ENCODE data around the gene PET117. TPM values are rescaled to one million over a fixed set of nuclear protein-coding genes. Genes with fewer than 3 reads are reported as not detected.

The PET117 gene
- total RNA-seq, 1 donor from 2014 or later, result 58.3 TPM

DNA sequence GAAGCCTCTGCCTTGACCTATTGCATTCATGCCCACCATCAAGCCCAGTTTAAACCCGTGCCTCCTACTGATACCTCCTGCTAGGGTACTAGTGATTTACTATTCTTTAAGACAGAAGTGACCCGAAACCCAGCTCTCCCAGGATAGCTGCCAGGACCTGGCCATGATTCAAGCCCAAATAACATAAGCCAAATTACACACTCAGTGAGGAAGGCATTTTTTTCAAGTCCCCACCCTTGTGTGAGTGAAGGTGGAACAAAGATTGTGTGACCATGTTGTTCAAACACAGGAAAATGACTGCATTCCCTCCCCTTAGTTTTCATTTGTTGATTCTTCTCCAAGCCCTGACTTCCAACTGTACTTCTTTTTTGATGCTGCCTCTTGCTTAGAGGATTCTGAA is 3.7 kb upstream of the PET117 start:
- H3K9ac ChIP-seq, result no peak overlapping the region
- Mint-ChIP-seq H3K36me3 (no peaks in the 10 kb centered on the region), H3K27me3 (ENCODE audit: insufficient read depth, low read depth) (peaks cover 2% of the 10 kb centered on the region), H3K9me3 (no peaks in the 10 kb centered on the region), H3K4me3 (no peak overlapping the region), H3K27ac (no peak overlapping the region), H3K4me1 (peaks cover 7% of the 10 kb centered on the region)
- no peak overlapping the region for H3K4me3 ChIP-seq
- TF ChIP-seq EZH2phosphoT487 (IDR thresholded peaks at IDR 0.05) (no peak), EZH2 (IDR thresholded peaks at IDR 0.05) (no peak)
- TF ChIP-seq, protein P1, sequence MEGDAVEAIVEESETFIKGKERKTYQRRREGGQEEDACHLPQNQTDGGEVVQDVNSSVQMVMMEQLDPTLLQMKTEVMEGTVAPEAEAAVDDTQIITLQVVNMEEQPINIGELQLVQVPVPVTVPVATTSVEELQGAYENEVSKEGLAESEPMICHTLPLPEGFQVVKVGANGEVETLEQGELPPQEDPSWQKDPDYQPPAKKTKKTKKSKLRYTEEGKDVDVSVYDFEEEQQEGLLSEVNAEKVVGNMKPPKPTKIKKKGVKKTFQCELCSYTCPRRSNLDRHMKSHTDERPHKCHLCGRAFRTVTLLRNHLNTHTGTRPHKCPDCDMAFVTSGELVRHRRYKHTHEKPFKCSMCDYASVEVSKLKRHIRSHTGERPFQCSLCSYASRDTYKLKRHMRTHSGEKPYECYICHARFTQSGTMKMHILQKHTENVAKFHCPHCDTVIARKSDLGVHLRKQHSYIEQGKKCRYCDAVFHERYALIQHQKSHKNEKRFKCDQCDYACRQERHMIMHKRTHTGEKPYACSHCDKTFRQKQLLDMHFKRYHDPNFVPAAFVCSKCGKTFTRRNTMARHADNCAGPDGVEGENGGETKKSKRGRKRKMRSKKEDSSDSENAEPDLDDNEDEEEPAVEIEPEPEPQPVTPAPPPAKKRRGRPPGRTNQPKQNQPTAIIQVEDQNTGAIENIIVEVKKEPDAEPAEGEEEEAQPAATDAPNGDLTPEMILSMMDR (IDR thresholded peaks at IDR 0.05), result no peak
- peaks cover 7% of the 10 kb centered on the region for H3K4me1 ChIP-seq
- no peaks in the 10 kb centered on the region for H3F3A ChIP-seq (ENCODE audit: low read depth)
- peak overlapping the region; percentile 66 for H2AFZ ChIP-seq (replicated peaks)
- H3K9me3 ChIP-seq (ENCODE audit: low read depth), result no peaks in the 10 kb centered on the region
- DNase-seq (ENCODE audit: low spot score), result no peak
- peaks cover 4% of the 10 kb centered on the region for H4K20me1 ChIP-seq (ENCODE audit: low read depth)
- H3K79me2 ChIP-seq (ENCODE audit: low read depth), result peaks cover 11% of the 10 kb centered on the region
- peaks cover 9% of the 10 kb centered on the region for H3K27me3 ChIP-seq
- H3K36me3 ChIP-seq, result no peaks in the 10 kb centered on the region
- no peak overlapping the region for H3K27ac ChIP-seq
- no peak overlapping the region for H3K4me2 ChIP-seq

DNA sequence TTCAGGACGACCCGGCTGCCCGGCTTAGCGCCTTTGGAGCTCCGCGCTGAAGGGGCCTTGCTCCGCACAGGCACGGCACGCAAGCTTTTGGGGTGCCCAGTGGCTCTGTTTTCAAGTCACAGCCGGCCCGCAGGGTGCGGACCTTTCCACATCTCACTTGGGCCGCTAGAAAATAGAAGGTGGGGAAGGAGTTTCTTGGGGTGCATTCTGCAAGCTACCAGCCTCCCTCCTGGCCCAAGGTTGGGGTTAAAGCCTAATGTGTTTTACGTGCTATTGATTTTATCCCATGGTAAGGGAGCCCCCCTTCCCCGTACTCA is 561 bp downstream of the PET117 start:
- H3K27ac ChIP-seq, result peak overlapping the region; percentile 60
- H3K4me1 ChIP-seq, result peaks cover 17% of the 10 kb centered on the region
- peaks cover 52% of the 10 kb centered on the region for H3K79me2 ChIP-seq (ENCODE audit: low read depth)
- TF ChIP-seq EZH2 (IDR thresholded peaks at IDR 0.05), result no peak
- TF ChIP-seq, protein P1 (IDR thresholded peaks at IDR 0.05), result no peak
- no peak for TF ChIP-seq EZH2phosphoT487 (IDR thresholded peaks at IDR 0.05)
- H3K9me3 ChIP-seq (ENCODE audit: low read depth), result no peaks in the 10 kb centered on the region
- peak overlapping the region; percentile 94 for H2AFZ ChIP-seq (replicated peaks)
- peak overlapping the region; percentile 85 for H3K27ac Mint-ChIP-seq
- no peak for DNase-seq (ENCODE audit: low spot score)
- peak overlapping the region; percentile 96 for H3K4me3 Mint-ChIP-seq
- peak overlapping the region; percentile 97 for H3K4me2 ChIP-seq
- peaks cover 17% of the 10 kb centered on the region for H4K20me1 ChIP-seq (ENCODE audit: low read depth)
- H3K27me3 ChIP-seq, result peaks cover 9% of the 10 kb centered on the region
- H3K9me3 Mint-ChIP-seq, result no peaks in the 10 kb centered on the region
- peaks cover 4% of the 10 kb centered on the region for H3K27me3 Mint-ChIP-seq (ENCODE audit: insufficient read depth, low read depth)
- peak overlapping the region; percentile 85 for H3K4me3 ChIP-seq
- H3K36me3 ChIP-seq, result peaks cover 4% of the 10 kb centered on the region
- H3K4me1 Mint-ChIP-seq, result peaks cover 20% of the 10 kb centered on the region
- no peaks in the 10 kb centered on the region for H3F3A ChIP-seq (ENCODE audit: low read depth)
- peak overlapping the region; percentile 80 for H3K9ac ChIP-seq
- H3K36me3 Mint-ChIP-seq, result peaks cover 8% of the 10 kb centered on the region

DNA sequence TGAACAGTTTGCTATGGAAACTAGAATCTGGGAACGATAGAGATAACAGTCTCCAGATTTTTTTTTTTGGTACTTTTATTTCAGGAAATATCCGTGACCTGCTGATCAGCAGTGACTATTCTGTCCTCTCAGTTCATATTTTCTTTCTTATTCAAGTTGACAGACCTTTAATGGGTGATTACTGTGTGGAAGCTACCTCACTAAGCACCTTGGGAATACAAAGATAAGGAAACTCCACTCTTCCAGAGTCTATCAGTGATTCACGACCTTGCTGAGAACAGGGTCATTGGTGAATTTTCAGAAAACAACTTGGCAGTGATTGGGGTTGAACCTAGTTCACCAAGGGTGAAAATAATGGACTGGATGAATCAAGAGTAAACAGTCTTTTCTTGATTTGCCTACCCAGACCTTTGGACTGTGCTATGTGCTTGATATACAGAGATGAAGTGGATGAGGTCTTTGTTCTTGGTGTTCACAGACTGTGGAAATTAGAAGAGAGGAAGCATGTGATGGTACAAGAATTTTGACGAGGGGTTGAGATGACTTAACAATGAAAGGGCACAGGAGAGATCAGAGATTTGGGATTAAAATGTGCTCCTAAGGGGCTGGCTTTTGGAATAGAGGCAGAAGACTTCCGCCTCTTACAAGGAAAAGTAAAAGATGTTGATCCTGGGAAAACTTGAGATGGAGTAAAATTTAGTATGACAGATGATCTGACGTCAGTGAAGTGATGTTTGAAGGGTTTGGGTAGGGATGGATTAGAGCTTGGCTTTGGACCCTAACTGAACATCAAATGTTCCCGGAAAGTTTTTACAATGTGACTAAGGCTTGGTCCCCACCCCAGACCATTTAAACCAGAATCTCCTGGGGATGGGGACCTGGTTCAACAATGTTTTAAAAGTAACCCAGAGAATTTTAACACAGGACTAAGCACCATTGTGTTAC is 1.2 kb downstream of the PET117 start:
- no peak overlapping the region for H2AFZ ChIP-seq (replicated peaks)
- peaks cover 9% of the 10 kb centered on the region for H3K27me3 ChIP-seq
- no peaks in the 10 kb centered on the region for H3K9me3 Mint-ChIP-seq
- DNase-seq (ENCODE audit: low spot score), result no peak
- H3K4me3 Mint-ChIP-seq, result peak overlapping the region; percentile 96
- peaks cover 17% of the 10 kb centered on the region for H3K4me1 ChIP-seq
- H3K4me3 ChIP-seq, result peak overlapping the region; percentile 85
- peak overlapping the region; percentile 80 for H3K9ac ChIP-seq
- no peaks in the 10 kb centered on the region for H3K9me3 ChIP-seq (ENCODE audit: low read depth)
- peaks cover 4% of the 10 kb centered on the region for H3K36me3 ChIP-seq
- H3K27me3 Mint-ChIP-seq (ENCODE audit: insufficient read depth, low read depth), result peaks cover 3% of the 10 kb centered on the region
- H3K27ac ChIP-seq, result no peak overlapping the region
- peaks cover 8% of the 10 kb centered on the region for H3K36me3 Mint-ChIP-seq
- H3K4me1 Mint-ChIP-seq, result peaks cover 20% of the 10 kb centered on the region
- H4K20me1 ChIP-seq (ENCODE audit: low read depth), result peaks cover 17% of the 10 kb centered on the region
- H3F3A ChIP-seq (ENCODE audit: low read depth), result no peaks in the 10 kb centered on the region
- H3K27ac Mint-ChIP-seq, result peak overlapping the region; percentile 85
- no peak for TF ChIP-seq EZH2phosphoT487 (IDR thresholded peaks at IDR 0.05)
- TF ChIP-seq, protein P1 (IDR thresholded peaks at IDR 0.05), result no peak
- TF ChIP-seq EZH2 (IDR thresholded peaks at IDR 0.05), result no peak
- H3K79me2 ChIP-seq (ENCODE audit: low read depth), result peaks cover 54% of the 10 kb centered on the region
- H3K4me2 ChIP-seq, result peak overlapping the region; percentile 97
